SU-DHL-6 (cell line): ENCODE data around the gene ZMYM2.

ENCODE experiments used
- H2AFZ ChIP-seq: fragments of 200-600 bp; sonication (generic); 2 replicates; pipeline ENCODE4 v1.6.1; 2014; ENCODE audit warnings: low read depth, mild to moderate bottlenecking, moderate library complexity, mixed read lengths, antibody characterized with exemption, low read length; ENCODE audit not compliant: severe bottlenecking
- H3F3A ChIP-seq: fragments of 200-600 bp; shearing (Covaris generic); 2 replicates; pipeline ENCODE4 v1.6.0; 2016; ENCODE audit warnings: antibody characterized with exemption, mild to moderate bottlenecking; ENCODE audit not compliant: insufficient read depth
- H3K27ac ChIP-seq: fragments of 200-600 bp; sonication (generic); 2 replicates; pipeline ENCODE4 v1.5.1; 2016; ENCODE audit warnings: low read depth, mild to moderate bottlenecking, low read length, moderate library complexity, mixed read lengths
- H3K27me3 ChIP-seq: fragments of 200-600 bp; sonication (generic), shearing (Covaris generic); 2 replicates; pipeline ENCODE4 v1.6.0; 2014; ENCODE audit warnings: mild to moderate bottlenecking, low read length
- H3K36me3 ChIP-seq: fragments of 200-600 bp; sonication (generic); 2 replicates; pipeline ENCODE4 v1.6.1; 2014; ENCODE audit warnings: mild to moderate bottlenecking, low read length, mixed read lengths
- H3K4me2 ChIP-seq: fragments of 300-600, 200-600 bp; shearing (Covaris generic), sonication (generic); 2 replicates; pipeline ENCODE4 v1.6.0; 2014; ENCODE audit warnings: low read length, low read depth, mild to moderate bottlenecking; ENCODE audit not compliant: poor library complexity, severe bottlenecking
- H3K4me3 ChIP-seq: fragments of 200-600 bp; sonication (generic); 2 replicates; pipeline ENCODE4 v1.5.1; 2014; ENCODE audit warnings: antibody characterized with exemption, low read length, mild to moderate bottlenecking, mixed read lengths; ENCODE audit not compliant: insufficient read depth, poor library complexity, severe bottlenecking
- H3K79me2 ChIP-seq: fragments of 200-600 bp; sonication (generic); 2 replicates; pipeline ENCODE4 v1.6.1; 2014; ENCODE audit warnings: mild to moderate bottlenecking, low read length, moderate library complexity; ENCODE audit not compliant: insufficient read depth
- H3K9ac ChIP-seq: fragments of 200-600 bp; sonication (generic); 2 replicates; pipeline ENCODE4 v1.7.0; 2014; ENCODE audit warnings: mild to moderate bottlenecking, low read length
- H3K9me2 ChIP-seq: fragments of 200-600 bp; sonication (generic); replicated peaks from 2 replicates; pipeline ENCODE4 v1.6.1; 2014; ENCODE audit warnings: low read length; ENCODE audit not compliant: insufficient read depth
- H3K9me3 ChIP-seq: fragments of 200-600 bp; sonication (generic); 2 replicates; pipeline ENCODE4 v1.6.1; 2014; ENCODE audit warnings: low read length, mixed read lengths; ENCODE audit not compliant: insufficient read depth
- H4K20me1 ChIP-seq: fragments of 200-600 bp; sonication (generic); 2 replicates; pipeline ENCODE4 v1.6.1; 2014; ENCODE audit warnings: low read depth, mild to moderate bottlenecking, antibody characterized with exemption, low read length, moderate library complexity, mixed read lengths
- CTCF ChIP-seq: fragments of 200-600 bp; sonication (generic); IDR thresholded peaks from one replicate; pipeline ENCODE4 v1.5.1; 2017; ENCODE audit warnings: antibody characterized with exemption, mild to moderate bottlenecking, low read length, moderate library complexity; ENCODE audit not compliant: insufficient read depth, poor library complexity, severe bottlenecking
- EZH2phosphoT487 ChIP-seq: fragments of 200-600 bp; sonication (generic), shearing (Covaris generic); conservative IDR thresholded peaks from 2 replicates; pipeline ENCODE4 v1.6.1; 2018; ENCODE audit warnings: mild to moderate bottlenecking, antibody characterized with exemption, low read length, moderate library complexity, mixed read lengths

The ZMYM2 gene

GRCh38 chr13:20127562-20128458 lies 169.3 kb downstream of the ZMYM2 start:
- Histone ChIP-seq H3F3A (no peaks in the 10 kb centered on the region), H4K20me1 (no peaks in the 10 kb centered on the region), H3K9ac (no peak overlapping the region), H3K4me2 (no peak overlapping the region), H2AFZ (no peak overlapping the region), H3K9me3 (no peaks in the 10 kb centered on the region), H3K79me2 (no peaks in the 10 kb centered on the region), H3K9me2 (no peaks in the 10 kb centered on the region), H3K4me3 (no peak overlapping the region), H3K27me3 (no peaks in the 10 kb centered on the region), H3K36me3 (no peaks in the 10 kb centered on the region), H3K27ac (no peak overlapping the region)
- TF ChIP-seq EZH2phosphoT487 (no peak), CTCF (no peak)

GRCh38 chr13:20128459-20128931 lies 170.0 kb downstream of the ZMYM2 start:
- Histone ChIP-seq H3K36me3 (no peaks in the 10 kb centered on the region), H3K9me2 (no peaks in the 10 kb centered on the region), H3K79me2 (no peaks in the 10 kb centered on the region), H3K27me3 (no peaks in the 10 kb centered on the region), H3K4me3 (no peak overlapping the region), H3K9ac (no peak overlapping the region), H3F3A (no peaks in the 10 kb centered on the region), H3K9me3 (no peaks in the 10 kb centered on the region), H3K4me2 (no peak overlapping the region), H4K20me1 (no peaks in the 10 kb centered on the region), H3K27ac (no peak overlapping the region), H2AFZ (no peak overlapping the region)
- TF ChIP-seq CTCF: no peak
- no peak for TF ChIP-seq EZH2phosphoT487

- Histone ChIP-seq H3K79me2 (no peaks in the 10 kb centered on the region), H3K4me3 (no peak overlapping the region), H3F3A (no peaks in the 10 kb centered on the region), H3K9ac (no peak overlapping the region), H4K20me1 (no peaks in the 10 kb centered on the region), H3K27ac (no peak overlapping the region), H3K9me2 (no peaks in the 10 kb centered on the region), H2AFZ (no peak overlapping the region), H3K4me2 (no peak overlapping the region), H3K36me3 (no peaks in the 10 kb centered on the region), H3K27me3 (no peaks in the 10 kb centered on the region), H3K9me3 (no peaks in the 10 kb centered on the region)
- no peak for TF ChIP-seq CTCF
- no peak for TF ChIP-seq EZH2phosphoT487
These were observed 170.5 kb downstream of the ZMYM2 start for GRCh38 chr13:20129076-20129475.
